GM13977 (cell line): ENCODE results near the gene GABBR2.
A peak's percentile ranks its signal among the peaks of the same experiment; 100 is the strongest.
"Not testable (repeated sequence)": the region's sequence is repeated elsewhere in the genome, so short reads cannot be mapped to it uniquely, and the experiment has no call there.

Experiments used
- DNase-seq: peaks from one replicate; pipeline ENCODE4 v3.0.0; 2012; ENCODE audit warnings: low spot score
- CTCF ChIP-seq: IDR thresholded peaks from 2 replicates; pipeline ENCODE4 v1.5.1; 2012; ENCODE audit warnings: mild to moderate bottlenecking, control low read depth; ENCODE audit not compliant: insufficient read depth; ENCODE audit errors: extremely low read depth, missing control alignments
- in situ Hi-C: fragments of 300-500 bp; cut with MboI; formaldehyde crosslinking; loops from one replicate; pipeline ENCODE4 v1.12.0; 2022; ENCODE audit warnings: low sequenced_read_pairs, low pct_unique_long_range_greater_than_20kb, mixed read lengths, inconsistent platforms; ENCODE audit not compliant: unreplicated experiment

GABBR2 gene

GRCh38 chr9:98275159-98275558 lies 433.6 kb downstream of the GABBR2 start:
- in situ Hi-C loops = no loop called here
- no peak for DNase-seq
- TF ChIP-seq CTCF = no peak

DNA sequence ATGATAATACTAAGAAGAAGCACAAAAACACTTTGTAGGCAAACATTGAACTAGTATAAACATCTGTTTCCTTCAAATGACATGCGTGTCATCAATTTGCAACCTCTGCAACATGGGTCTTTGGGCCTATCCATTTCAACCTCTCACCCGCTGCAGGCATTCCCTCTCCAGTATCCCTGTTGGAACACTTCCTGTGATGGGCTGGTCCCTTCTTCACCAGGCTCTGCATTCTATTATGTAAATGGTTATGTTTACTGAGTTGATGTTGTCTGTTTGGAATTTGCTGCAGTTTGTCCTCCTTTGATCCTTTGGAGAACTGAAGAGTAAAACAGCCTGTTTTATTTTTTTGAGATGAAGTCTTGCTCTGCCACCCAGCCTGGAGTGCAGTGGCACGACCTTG lies 436.7 kb downstream of the GABBR2 start:
- DNase-seq = no peak
- TF ChIP-seq CTCF = no peak
- in situ Hi-C loops = loop anchor here (25.0 kb wide), 1 partner anchor 335 kb away; the partner anchor contains the start of gene HEMGN

DNA sequence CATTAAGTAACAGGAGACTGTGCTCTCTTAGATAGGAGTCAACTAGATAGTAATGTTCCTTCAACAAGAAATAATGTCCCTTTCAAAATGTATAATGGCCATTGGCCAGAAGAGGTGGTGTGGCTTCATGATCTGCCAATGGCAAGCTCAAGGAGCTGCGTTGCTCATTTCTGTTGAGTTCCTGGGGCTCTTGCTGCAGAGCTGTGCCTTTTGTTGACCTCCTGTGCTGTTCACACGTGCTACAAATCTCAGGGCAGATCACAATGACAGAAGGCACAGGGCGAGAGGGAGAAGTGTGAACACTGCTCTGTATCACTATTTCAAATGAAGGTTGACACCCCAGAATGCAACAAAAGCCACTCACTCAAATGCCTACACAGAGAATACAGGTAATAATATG lies 437.3 kb downstream of the GABBR2 start:
- no peak for DNase-seq
- no peak for TF ChIP-seq CTCF
- in situ Hi-C loops = loop anchor here (25.0 kb wide), 1 partner anchor 334 kb away; the partner anchor contains the start of gene HEMGN

GRCh38 chr9:98270284-98270683 lies 438.5 kb downstream of the GABBR2 start:
- in situ Hi-C loops = loop anchor here (25.0 kb wide), 1 partner anchor 333 kb away; the partner anchor contains the start of gene HEMGN
- not testable (repeated sequence) for DNase-seq

GRCh38 chr9:98269652-98270051 lies 439.1 kb downstream of the GABBR2 start:
- in situ Hi-C loops = loop anchor here (10.0 to 25.0 kb wide), 2 partner anchors 195 to 332 kb away; partner anchors contain the start of gene HEMGN

DNA sequence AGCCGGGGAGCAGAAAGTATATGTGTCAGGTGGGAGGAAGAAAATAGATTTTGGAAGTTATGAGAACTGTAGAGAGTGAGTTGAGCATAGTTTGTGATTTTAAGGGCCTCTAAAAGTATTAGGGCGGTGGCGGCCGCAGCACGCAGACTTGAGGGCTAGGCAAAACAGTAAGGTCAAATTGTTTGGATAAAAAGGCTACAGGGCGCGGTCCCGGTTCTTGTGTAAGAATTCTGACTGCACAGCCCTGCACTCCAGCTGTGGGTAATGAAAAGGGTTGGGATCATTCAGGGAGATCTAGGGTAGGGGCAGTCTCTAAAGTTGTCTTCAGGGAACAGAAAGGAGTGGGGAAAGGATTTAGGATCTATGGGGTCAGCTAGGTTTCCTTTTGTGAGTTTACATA lies 441.2 kb downstream of the GABBR2 start:
- in situ Hi-C loops = loop anchor here (10.0 to 25.0 kb wide), 2 partner anchors 193 to 330 kb away; partner anchors contain the start of gene HEMGN
- DNase-seq = not testable (repeated sequence)

More at GRCh38 chr9:98269652-98270051, 439.1 kb downstream of the GABBR2 start:
- not testable (repeated sequence) for DNase-seq

DNA sequence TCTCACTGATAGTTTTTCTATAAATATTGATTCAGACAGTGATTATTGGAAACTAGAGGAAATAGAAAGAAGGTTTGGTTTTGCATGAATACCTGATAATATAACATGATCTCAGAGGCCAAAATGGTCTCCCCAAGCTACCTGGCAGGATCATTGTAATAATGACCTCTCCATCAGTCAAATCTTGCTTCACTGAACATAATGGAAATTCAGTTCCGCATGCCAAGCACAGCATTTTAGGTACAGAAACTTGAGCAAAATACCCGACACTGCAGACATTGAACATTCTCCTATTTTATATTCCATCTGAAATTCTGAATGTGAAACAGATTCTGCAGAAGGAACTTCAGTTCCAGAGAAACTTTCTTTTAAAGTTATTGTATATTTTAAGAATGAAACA lies 444.2 kb downstream of the GABBR2 start:
- DNase-seq = no peak
- in situ Hi-C loops = loop anchor here (10.0 to 25.0 kb wide), 2 partner anchors 190 to 327 kb away; partner anchors contain the start of gene HEMGN
- TF ChIP-seq CTCF = no peak

DNA sequence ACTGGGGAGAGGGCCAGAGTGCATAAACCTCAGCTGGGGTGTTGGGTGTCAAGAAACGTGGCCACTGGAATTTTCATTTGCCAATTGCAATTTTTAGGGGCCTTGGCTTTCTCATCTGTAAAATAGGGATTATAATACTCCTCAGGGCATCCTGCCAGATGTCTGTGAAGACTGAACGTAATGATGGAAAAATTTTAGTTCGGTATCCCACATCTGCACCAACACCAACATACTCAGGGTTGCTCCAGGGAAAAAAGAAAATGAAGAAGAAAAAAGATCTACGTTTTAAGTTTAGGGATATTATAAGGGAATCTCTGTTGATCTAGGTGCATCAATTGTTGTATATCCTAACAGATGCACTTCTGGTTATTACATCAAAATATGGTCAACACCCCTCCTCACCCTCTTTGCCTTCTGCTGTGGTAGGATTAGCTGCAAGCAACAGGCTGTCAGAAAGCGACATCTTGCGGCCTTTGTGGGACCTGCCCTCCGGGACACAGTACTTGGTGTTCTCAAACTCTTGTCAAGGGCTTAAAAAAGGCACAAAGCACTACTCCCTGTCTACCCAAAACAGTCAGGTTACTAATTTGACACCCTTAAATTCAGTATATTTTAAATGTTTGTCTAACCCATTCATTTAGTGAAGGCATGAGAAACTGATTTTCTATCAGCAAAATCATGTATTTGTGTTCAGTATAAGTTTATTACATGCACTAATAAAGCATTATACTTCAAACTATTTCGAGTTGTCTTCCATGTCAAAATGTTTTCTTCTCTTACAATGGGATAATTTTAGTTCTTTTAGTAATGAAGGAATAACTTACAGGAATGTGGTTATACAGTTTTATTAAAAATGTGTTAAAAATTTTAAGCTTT lies 445.0 kb downstream of the GABBR2 start:
- in situ Hi-C loops = loop anchor here (10.0 to 25.0 kb wide), 2 partner anchors 189 to 326 kb away; partner anchors contain the start of gene HEMGN
- peak; percentile 98 for TF ChIP-seq CTCF
- DNase-seq = peak; percentile 77
